ENCODE results near the gene OR7G2.

DNA sequence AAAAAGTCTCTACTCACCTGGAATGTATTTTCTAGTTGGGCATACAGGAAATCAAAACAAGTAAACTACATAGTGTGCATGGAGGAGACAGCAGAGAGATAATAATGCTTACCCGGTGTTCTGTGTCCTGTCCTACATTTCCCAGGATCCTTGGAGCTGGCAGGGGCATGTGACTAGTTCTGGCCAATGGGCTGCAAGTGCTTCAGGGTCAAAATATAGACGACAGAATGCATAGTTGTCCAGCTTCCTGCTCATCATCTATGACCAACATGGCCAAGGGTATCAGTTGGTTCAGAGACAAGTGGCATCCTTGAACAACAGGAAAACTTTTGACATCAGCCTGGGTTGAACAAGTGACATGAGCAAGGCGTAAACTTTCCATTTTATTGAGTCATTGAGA lies 41.4 kb upstream of the OR7G2 start:
- no peak for TF ChIP-seq POLR2A (IDR thresholded peaks at IDR 0.05)
- TF ChIP-seq CTCF (IDR thresholded peaks at IDR 0.05): no peak
- no peak for TF ChIP-seq EP300 (IDR thresholded peaks at IDR 0.05)
- TF ChIP-seq POLR2AphosphoS5 (IDR thresholded peaks at IDR 0.05): no peak

Measured in upper lobe of left lung (tissue), 4 donors.